DOHH2 (cell line): Measurements from ENCODE around the gene TMPO.

Experiments
- H3F3A ChIP-seq: fragments of 200-600 bp; sonication (generic), shearing (Covaris generic); 2 replicates; pipeline ENCODE4 v1.6.0; 2016; ENCODE audit warnings: antibody characterized with exemption, mild to moderate bottlenecking; ENCODE audit not compliant: control insufficient read depth, insufficient read depth
- H3K27ac ChIP-seq: fragments of 200-600 bp; sonication (generic); 2 replicates; pipeline ENCODE4 v1.5.1; 2014; ENCODE audit warnings: low read depth, mild to moderate bottlenecking, low read length, moderate library complexity
- H3K27me3 ChIP-seq: fragments of 200-600 bp; sonication (generic); 2 replicates; pipeline ENCODE4 v1.6.1; 2014; ENCODE audit warnings: mild to moderate bottlenecking, low read length, mixed read lengths; ENCODE audit not compliant: control insufficient read depth
- H3K36me3 ChIP-seq: fragments of 200-600 bp; sonication (generic); 2 replicates; pipeline ENCODE4 v1.6.1; 2014; ENCODE audit warnings: mild to moderate bottlenecking, low read length, moderate library complexity, mixed read lengths; ENCODE audit not compliant: control insufficient read depth
- H3K4me1 ChIP-seq: fragments of 200-600 bp; sonication (generic); 2 replicates; pipeline ENCODE4 v1.6.1; 2014; ENCODE audit warnings: mild to moderate bottlenecking, low read length, mixed read lengths; ENCODE audit not compliant: control insufficient read depth
- H3K4me2 ChIP-seq: fragments of 200-600 bp; sonication (generic); 2 replicates; pipeline ENCODE4 v1.6.0; 2014; ENCODE audit warnings: mild to moderate bottlenecking, low read length, moderate library complexity
- H3K4me3 ChIP-seq: fragments of 200-600 bp; sonication (generic); 2 replicates; pipeline ENCODE4 v1.5.1; 2014; ENCODE audit warnings: mild to moderate bottlenecking, low read length, mixed read lengths
- H3K79me2 ChIP-seq: fragments of 200-600 bp; sonication (generic); 2 replicates; pipeline ENCODE4 v1.6.1; 2014; ENCODE audit warnings: mild to moderate bottlenecking, low read length, mixed read lengths; ENCODE audit not compliant: control insufficient read depth
- H3K9me2 ChIP-seq: fragments of 200-600 bp; sonication (generic); replicated peaks from 2 replicates; pipeline ENCODE4 v1.6.1; 2014; ENCODE audit warnings: mild to moderate bottlenecking, low read length, mixed read lengths; ENCODE audit not compliant: control insufficient read depth
- H3K9me3 ChIP-seq: fragments of 200-600 bp; sonication (generic); 2 replicates; pipeline ENCODE4 v1.6.1; 2014; ENCODE audit warnings: antibody characterized with exemption, low read length, mixed read lengths; ENCODE audit not compliant: control insufficient read depth, insufficient read depth
- H4K20me1 ChIP-seq: fragments of 200-600 bp; sonication (generic); 2 replicates; pipeline ENCODE4 v1.6.0; 2014; ENCODE audit warnings: low read depth, mild to moderate bottlenecking, antibody characterized with exemption, low read length, moderate library complexity; ENCODE audit not compliant: control insufficient read depth, insufficient read depth
- EZH2phosphoT487 ChIP-seq: fragments of 200-600 bp; sonication (generic); IDR thresholded peaks from 2 replicates; pipeline ENCODE4 v1.6.1; 2017; ENCODE audit warnings: borderline replicate concordance, mild to moderate bottlenecking, antibody characterized with exemption, low read length, moderate library complexity, mixed read lengths
- TF ChIP-seq, protein P1 (sequence below): fragments of 200-600 bp; sonication (generic); IDR thresholded peaks from one replicate; pipeline ENCODE4 v1.5.1; 2014; ENCODE audit warnings: antibody characterized with exemption, mild to moderate bottlenecking, low read depth, low read length; ENCODE audit not compliant: poor library complexity, severe bottlenecking

The TMPO gene

DNA sequence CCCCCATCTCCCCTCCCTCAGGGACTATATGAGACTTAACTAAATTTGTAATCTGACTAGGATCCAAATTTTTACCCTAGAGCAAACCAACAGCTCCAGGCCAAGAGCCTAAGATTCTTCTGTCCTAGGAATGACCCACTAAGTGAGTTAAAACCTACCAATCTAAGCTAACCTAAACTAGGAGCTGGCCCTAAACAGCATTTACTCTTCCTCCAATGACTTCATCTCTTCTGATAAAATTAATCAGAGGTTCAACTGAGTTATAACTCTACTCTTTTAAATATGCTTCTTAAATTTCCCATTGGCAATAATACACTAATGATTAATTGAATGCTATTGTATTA lies 39.9 kb upstream of the TMPO start:
- Histone ChIP-seq H3K36me3 (no peaks in the 10 kb centered on the region), H3K4me1 (no peaks in the 10 kb centered on the region), H3F3A (no peaks in the 10 kb centered on the region), H3K27me3 (peaks cover 3% of the 10 kb centered on the region; the same call in 1 of the 2 replicates), H3K9me3 (no peaks in the 10 kb centered on the region), H4K20me1 (no peaks in the 10 kb centered on the region), H3K4me2 (no peak overlapping the region), H3K4me3 (no peak overlapping the region), H3K9me2 (no peaks in the 10 kb centered on the region), H3K79me2 (no peaks in the 10 kb centered on the region), H3K27ac (no peak overlapping the region)
- TF ChIP-seq, protein P1, sequence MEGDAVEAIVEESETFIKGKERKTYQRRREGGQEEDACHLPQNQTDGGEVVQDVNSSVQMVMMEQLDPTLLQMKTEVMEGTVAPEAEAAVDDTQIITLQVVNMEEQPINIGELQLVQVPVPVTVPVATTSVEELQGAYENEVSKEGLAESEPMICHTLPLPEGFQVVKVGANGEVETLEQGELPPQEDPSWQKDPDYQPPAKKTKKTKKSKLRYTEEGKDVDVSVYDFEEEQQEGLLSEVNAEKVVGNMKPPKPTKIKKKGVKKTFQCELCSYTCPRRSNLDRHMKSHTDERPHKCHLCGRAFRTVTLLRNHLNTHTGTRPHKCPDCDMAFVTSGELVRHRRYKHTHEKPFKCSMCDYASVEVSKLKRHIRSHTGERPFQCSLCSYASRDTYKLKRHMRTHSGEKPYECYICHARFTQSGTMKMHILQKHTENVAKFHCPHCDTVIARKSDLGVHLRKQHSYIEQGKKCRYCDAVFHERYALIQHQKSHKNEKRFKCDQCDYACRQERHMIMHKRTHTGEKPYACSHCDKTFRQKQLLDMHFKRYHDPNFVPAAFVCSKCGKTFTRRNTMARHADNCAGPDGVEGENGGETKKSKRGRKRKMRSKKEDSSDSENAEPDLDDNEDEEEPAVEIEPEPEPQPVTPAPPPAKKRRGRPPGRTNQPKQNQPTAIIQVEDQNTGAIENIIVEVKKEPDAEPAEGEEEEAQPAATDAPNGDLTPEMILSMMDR: no peak
- no peak for TF ChIP-seq EZH2phosphoT487

DNA sequence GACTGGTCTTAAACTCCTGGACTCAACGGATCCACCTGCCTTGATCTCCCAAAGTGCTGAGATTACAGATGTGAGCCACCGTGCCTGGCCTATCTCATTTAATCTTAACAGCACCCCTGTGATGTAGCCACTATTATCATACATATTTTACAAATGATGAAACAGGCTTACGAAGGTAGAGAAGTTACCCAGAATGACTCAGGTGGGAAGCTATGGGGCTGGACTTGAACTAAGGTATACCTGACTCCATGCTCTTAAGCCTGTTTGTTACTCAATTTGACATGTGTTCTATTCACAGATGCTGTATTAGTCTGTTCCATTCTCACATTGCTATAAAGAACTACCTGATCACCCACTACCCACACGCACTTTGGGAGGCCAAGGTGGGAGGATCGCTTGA lies 36.8 kb upstream of the TMPO start:
- H3K9me2 ChIP-seq: no peaks in the 10 kb centered on the region

DNA sequence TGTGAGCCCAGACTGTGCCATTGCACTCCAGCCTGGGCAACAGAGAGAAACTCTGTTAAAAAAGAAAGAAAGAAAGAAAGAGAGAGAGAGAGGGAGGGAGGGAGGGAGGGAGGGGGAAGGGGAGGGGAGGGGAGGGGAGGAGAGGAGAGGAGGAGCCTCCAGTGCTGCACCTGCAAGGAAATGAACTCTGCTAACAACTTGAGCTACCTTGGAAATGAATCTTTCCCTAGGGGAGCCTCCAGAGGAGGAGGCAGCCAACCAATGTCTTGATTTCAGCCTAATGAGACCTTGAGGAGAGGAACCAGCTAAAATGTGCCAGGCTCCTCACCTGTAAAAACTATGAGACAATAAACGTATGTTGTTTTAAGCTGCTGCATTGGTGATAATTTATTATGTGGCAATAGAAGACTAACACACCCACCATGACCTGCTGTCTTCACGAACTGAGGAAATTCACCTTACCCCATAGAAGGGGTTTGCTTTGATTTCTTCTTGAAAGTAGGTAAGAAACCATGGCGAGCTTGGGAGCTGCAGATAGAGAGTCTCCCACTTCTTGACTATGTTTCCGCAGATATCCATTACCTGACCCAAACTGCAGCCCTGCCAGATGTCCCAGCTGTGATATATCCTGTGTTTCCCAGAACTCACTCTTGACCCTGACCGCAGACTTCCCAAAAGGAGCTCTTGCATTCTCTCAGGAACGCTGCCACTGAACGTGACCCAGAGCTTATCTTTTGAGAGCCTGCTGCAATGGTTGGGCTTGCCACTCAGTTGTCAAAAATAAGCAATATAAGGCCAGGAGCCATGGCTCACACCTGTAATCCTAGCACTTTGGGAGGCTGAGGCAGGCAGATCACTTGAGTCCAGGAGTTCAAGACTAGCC lies 31.5 kb upstream of the TMPO start:
- Histone ChIP-seq H3K4me1 (no peaks in the 10 kb centered on the region), H3F3A (no peaks in the 10 kb centered on the region), H3K79me2 (no peaks in the 10 kb centered on the region), H3K27ac (no peak overlapping the region), H3K4me3 (no peak overlapping the region), H3K4me2 (no peak overlapping the region), H4K20me1 (no peaks in the 10 kb centered on the region), H3K9me3 (no peaks in the 10 kb centered on the region), H3K27me3 (no peaks in the 10 kb centered on the region), H3K36me3 (no peaks in the 10 kb centered on the region), H3K9me2 (no peaks in the 10 kb centered on the region)
- no peak for TF ChIP-seq EZH2phosphoT487
- TF ChIP-seq, protein P1: no peak

More for the DNA sequence above, 36.8 kb upstream of the TMPO start:
- Histone ChIP-seq H3K79me2 (no peaks in the 10 kb centered on the region), H3F3A (no peaks in the 10 kb centered on the region), H3K27me3 (no peaks in the 10 kb centered on the region), H3K36me3 (no peaks in the 10 kb centered on the region), H3K27ac (no peak overlapping the region), H4K20me1 (no peaks in the 10 kb centered on the region), H3K4me2 (no peak overlapping the region), H3K4me3 (no peak overlapping the region), H3K4me1 (no peaks in the 10 kb centered on the region), H3K9me3 (no peaks in the 10 kb centered on the region)
- no peak for TF ChIP-seq EZH2phosphoT487
- TF ChIP-seq, protein P1: no peak
